Fibroblast of skin of back (primary cell): ENCODE measurements around the gene BPNT1. TPM values are rescaled to one million over a fixed set of nuclear protein-coding genes. Genes with fewer than 3 reads are reported as not detected.
A peak's percentile ranks its signal among the peaks of the same experiment; 100 is the strongest.
"Not testable (repeated sequence)": the region's sequence is repeated elsewhere in the genome, so short reads cannot be mapped to it uniquely, and the experiment has no call there.

Experiments
- DNase-seq: peaks from one replicate; pipeline ENCODE4 v3.0.0-alpha.2; 2013
- polyA plus RNA-seq, 2 experiments: library from polyadenylated mRNA; unstranded; fragments of 120-200 nt; gene quantifications; one replicate each; pipeline ENCODE4 v1.2.1, GENCODE V29; 2013; ENCODE audit not compliant: insufficient read length in 2 of 2

Gene BPNT1
- 20.2 TPM for polyA plus RNA-seq (2013, experiment 1 of 2; ENCODE audit: insufficient read length)
- 22.7 TPM for polyA plus RNA-seq (2013, experiment 2 of 2; ENCODE audit: insufficient read length)

DNA sequence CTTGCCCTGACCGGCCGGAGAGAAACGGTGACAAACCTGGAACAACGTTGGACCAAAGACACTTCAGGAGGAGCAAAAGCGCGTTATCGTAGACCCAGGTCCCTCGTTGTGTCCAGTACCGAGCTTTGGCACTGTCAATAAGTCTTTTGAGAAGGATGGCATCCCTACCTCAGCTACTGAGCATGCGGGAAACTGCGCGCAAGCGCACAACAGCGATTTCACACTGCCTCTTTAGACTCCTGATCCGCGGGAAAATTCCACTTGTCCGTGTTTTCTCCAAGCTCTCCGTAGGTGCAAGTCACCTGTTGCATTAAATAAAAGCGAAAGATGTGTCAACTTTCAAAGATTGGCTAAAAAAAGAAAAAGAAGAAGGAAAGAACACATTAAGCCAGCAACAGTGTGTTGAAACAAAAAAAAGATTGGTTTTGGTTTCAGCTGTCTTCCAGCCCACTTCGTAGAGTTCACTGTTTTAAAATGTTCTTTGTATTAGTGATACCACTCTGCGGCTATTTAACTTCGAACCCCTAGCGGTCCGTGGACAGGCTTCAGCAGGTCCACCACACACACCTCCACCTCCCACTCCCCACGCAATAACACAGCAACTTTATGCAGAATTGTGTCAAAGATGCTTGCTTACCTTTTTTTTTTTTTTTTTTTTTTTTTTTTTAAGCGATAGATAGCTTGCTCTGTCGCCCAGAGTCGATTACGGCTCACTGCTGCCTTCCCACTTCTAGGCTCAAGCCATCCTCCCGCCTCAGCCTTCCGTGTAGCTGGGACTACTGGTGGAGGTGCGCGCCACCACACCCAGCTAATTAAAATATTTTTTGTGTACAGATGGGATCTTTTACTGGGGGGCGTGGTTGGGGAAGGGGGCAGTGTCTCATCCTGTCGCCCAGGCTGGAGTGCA lies at the start of gene BPNT1:
Gene BPNT1 (minus strand): TSS at position 139 of the 907 bp plus-strand sequence. CDS start 9,942 bp downstream, outside the sequence.
- DNase-seq, result peak; percentile 90

DNA sequence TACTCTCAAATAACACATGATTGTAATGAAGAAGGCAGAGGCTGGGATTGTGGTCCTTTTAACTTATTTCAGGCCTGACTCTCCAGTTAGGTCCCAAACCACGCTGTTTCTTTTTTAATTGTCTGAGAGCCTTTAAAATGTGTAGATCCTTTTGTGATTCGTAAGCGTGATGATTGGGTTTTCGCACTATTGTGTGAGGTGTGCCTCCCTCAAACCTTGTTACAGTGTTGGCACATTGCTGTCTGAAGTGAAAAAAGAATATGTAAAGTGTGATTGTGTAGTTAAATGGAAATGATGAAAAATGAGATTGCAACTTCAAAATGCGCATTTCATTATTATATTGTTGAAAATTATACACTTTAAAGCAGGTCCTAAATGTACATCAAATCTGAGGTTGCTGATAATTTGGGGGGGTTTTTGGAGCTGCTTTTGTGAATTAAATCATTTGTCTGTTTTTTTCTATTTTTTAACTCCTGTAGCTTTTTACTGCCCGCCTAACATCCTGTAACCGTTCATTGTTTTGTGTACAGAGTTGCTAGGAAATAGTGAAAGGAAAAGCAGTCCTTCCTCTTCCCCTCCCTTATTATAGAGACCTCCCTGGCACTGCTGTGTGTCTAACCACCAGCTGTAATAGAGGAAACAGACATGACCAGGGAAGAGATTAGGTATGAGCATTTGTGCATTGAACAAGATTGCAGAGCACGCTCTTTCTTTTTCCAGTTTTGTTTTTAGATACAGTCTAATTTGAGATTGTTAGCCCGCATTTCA lies 47.6 kb upstream of the BPNT1 start:
- DNase-seq, result no peak

DNA sequence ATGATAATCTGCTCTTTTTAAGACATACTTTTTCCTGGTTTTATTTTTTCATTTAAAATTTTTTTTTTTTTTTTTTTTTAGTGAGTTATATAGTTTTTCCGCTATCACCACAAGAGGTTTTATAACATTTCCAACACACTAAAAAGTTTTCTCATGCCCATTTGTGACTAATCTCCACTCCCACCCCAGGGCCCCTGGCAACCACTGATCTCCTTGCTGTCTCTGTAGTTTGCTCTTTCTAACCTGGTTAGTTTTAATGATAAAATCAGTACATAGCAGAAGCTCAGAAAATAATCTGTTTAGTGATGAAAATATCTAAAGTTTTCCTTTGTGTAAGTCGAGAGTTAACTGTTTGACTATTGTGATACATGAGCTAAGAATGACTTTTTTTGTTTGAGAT lies 46.2 kb upstream of the BPNT1 start:
- DNase-seq, result no peak

GRCh38 chr1:220129479-220130210 lies 40.1 kb upstream of the BPNT1 start:
- no peak for DNase-seq

GRCh38 chr1:220127076-220127475 lies 37.5 kb upstream of the BPNT1 start:
- no peak for DNase-seq

DNA sequence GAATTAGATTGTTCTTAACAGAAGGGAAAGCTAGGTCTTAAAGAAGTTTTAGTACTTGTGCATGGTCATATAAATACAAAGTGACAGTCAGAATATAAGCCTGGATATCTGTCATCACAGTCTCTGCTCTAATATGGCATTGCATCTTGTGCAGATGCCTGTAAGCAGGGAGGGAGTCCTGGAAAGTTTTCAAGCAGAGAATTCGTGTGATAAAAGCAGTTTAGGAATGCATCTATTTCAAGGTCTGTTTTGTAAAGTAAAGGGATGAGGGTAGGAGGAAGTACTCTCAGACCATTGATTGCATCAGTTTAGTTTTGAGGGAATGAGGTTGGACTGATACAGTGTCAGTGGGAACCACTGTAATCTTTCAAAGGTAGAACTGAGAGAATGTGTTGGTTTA lies 35.0 kb upstream of the BPNT1 start:
- peak; percentile 44 for DNase-seq

DNA sequence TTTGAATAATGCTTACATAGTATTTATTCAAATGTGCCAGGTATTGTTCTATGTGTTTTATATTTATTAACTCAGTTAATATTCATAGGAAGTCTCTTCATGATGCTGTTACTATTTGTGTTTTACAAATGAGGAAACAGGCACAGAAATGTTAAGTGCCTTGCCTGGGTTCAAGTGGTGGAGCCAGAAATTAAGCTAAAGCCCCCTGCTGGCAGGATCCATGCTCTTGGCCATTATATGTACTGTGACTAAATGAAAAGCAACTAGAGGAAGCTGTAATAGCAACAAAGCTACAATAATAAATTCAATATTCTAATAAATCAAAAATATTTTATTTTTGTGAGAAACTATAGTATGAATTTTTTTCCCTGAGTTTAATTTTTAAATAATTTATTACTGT lies 34.3 kb upstream of the BPNT1 start:
- DNase-seq, result peak; percentile 5

DNA sequence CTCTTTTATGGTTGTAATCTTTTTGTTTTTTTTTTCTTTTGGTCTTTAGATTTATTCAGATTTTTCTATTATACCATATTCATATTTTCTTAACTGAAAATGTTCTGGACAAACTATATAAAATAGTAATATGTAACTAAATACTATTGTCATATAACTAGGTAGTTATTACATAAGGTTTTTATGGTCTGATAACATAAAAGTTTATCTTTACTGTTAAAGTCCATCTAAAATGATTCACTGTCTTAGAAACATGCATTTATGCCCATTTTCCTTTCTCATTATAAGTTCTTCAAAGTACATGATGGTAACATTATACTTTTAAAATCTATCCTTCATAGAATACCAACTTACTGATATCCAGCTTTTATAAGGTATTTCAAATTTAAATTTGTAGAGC lies 33.5 kb upstream of the BPNT1 start:
- DNase-seq, result no peak

GRCh38 chr1:220121791-220122530 lies 32.4 kb upstream of the BPNT1 start:
- no peak for DNase-seq

- no peak for DNase-seq
Measured at GRCh38 chr1:220119043-220119512, 29.5 kb upstream of the BPNT1 start.

DNA sequence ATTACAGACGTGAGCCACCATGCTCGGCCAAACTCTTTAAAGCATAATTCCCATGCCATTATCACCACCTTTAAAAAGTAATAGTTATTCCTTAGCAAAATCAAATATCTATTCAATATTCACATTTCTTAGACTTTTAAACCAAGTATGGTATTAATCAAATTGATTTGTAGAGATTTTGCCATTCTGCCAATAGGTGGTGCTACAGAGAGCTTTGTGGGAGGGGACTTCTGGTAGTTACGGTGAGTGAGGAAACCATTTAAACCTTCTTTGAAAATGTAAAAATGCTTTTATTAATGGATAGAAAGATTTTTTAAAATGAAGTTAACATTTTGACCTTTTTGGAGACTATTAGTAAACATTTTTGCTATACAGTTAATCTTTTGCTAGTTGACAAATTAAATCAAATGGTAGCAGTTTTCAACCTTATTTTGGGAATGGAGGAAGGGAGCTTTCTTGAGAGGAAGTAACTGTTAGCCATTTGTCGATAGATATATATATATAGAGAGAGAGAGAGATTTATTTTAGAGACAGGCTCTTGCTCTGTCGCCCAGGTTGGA lies 23.6 kb upstream of the BPNT1 start:
- peak; percentile 39 for DNase-seq

DNA sequence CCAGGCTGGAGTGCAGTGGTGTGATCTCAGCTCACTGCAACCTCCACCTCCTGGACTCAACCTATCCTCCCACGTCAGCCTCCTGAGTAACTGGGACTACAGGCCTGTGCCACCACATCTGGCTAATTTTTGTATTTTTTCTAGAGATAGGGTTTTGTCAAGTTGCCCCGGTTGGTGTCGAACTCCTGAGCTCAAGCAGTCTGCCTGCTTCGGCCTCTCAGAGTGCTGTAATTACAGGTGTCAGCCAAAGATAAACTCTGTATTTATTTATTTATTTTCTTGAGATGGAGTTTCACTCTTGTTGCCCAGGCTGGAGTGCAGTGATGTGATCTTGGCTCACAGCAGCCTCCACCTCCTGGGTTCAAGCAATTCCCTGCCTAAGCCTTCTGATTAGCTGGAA lies 23.0 kb upstream of the BPNT1 start:
- DNase-seq, result not testable (repeated sequence)

- not testable (repeated sequence) for DNase-seq
Measured at GRCh38 chr1:220110473-220110872, 20.9 kb upstream of the BPNT1 start.

DNA sequence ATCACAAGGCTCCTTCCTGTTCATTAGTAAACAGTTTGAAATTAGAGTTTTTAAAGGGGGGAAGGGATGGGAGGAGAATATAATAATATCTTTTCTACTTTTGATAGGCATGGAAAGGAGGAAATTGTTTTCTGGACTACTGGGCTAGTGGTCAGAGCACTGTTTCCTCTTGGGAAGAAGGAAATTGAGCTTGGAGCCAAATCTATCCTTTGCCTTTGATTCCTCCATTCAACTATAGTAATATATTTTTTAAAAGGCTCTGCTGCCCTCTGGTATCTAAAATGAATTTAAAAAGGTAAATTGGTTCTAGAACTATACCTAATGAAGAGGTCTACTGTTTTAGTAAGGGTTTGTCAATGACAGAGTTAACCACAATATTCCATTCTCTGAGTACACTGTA lies 10.2 kb upstream of the BPNT1 start:
- DNase-seq, result no peak

GRCh38 chr1:220094016-220094911 lies 4.7 kb upstream of the BPNT1 start, which contains the start of gene IARS2:
Gene IARS2 (plus strand): TSS chr1:220094132. CDS start chr1:220094217, 85 bp downstream.
- DNase-seq, result peak; percentile 86

- DNase-seq, result no peak
Measured at GRCh38 chr1:220093361-220094015, 3.9 kb upstream of the BPNT1 start.

- DNase-seq, result no peak
Measured at GRCh38 chr1:220092694-220093093, 3.1 kb upstream of the BPNT1 start.

DNA sequence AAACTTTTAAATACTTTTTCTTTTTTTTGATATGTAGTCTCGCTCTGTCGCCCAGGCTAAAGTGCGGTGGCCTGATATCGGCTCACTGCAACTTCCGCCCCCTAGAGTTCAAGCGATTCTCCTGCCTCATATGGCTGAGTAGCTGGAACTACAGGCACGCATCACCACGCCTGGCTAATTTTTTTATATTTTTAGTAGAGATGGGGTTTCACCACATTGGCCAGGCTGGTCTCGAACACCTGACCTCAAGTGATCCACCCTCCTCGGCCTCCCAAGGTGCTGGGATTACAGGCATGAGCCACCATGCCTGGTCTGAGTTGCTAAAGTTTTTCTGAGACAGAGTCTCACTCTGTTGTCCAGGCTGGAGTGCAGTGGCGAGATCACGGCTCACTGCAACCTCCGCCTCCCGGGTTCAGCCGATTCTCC lies 3.3 kb downstream of the BPNT1 start:
- DNase-seq, result not testable (repeated sequence)

DNA sequence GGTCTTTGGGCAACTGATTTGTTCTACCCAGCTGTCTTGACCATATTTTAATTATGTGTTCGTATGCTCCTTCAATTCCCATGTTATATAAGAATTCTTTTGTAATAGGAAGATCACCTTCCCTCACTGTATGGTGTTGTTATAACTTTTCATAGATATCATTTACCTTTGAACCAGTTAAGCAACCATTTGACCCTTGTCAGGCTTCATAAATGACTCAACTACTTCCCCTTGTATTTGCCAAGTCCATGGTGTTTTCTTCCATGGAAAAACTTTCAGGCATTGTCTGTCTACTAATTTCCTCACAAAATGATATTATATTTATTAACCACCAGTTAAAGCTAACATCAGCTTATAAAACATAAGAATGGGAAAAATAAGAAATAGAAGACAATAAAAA lies 5.1 kb downstream of the BPNT1 start:
- no peak for DNase-seq

GRCh38 chr1:220077887-220078286 lies 11.7 kb downstream of the BPNT1 start:
- DNase-seq, result no peak
